ENCODE data around the gene NTNG1.

NTNG1 gene

GRCh38 chr1:107523736-107524135, 382.9 kb downstream of the NTNG1 start:
- no peak for DNase-seq (ENCODE audit: low read depth, low spot score)
- H3K4me1 ChIP-seq (ENCODE audit: control insufficient read depth, insufficient read depth, low read length), result no peaks in the 10 kb centered on the region
- no CpG with 5 or more reads among the region's 4 CpGs for WGBS (ENCODE audit: insufficient coverage, insufficient read length)
- no peaks in the 10 kb centered on the region for H3K9me3 ChIP-seq (ENCODE audit: control insufficient read depth, insufficient read depth, low read length)
- no peaks in the 10 kb centered on the region for H3K27me3 ChIP-seq (ENCODE audit: control insufficient read depth, insufficient read depth, low read length)
- H3K27ac ChIP-seq (ENCODE audit: low read length), result no peak overlapping the region
- no peaks in the 10 kb centered on the region for H3K36me3 ChIP-seq (ENCODE audit: control insufficient read depth, insufficient read depth, low read length)
- no peak overlapping the region for H3K4me3 ChIP-seq (ENCODE audit: low read length)

DNA sequence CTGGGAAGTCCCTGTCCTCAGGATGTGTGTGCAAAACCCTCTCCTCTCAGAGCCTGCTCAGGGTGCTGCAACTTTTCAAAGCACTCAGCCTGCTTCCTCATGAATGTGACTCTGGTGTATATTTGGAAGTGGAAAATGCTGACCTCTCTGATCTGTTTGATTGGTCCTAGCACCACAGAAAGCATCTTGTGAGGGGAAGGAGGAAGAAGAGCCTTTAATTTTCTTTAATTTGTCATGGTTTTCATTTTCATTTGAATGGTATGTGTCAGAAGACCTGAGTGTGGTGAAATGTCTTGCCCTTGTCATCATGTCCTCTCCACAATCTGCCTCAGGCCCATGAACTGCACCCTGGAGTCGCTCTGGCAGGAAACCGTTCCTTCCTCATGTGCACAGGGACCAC, 383.5 kb downstream of the NTNG1 start:
- H3K36me3 ChIP-seq (ENCODE audit: control insufficient read depth, insufficient read depth, low read length), result no peaks in the 10 kb centered on the region
- no peak for DNase-seq (ENCODE audit: low read depth, low spot score)
- H3K4me3 ChIP-seq (ENCODE audit: low read length), result no peak overlapping the region
- no peaks in the 10 kb centered on the region for H3K4me1 ChIP-seq (ENCODE audit: control insufficient read depth, insufficient read depth, low read length)
- no peaks in the 10 kb centered on the region for H3K9me3 ChIP-seq (ENCODE audit: control insufficient read depth, insufficient read depth, low read length)
- H3K27ac ChIP-seq (ENCODE audit: low read length), result no peak overlapping the region
- H3K27me3 ChIP-seq (ENCODE audit: control insufficient read depth, insufficient read depth, low read length), result no peaks in the 10 kb centered on the region
- no CpG with 5 or more reads among the region's 2 CpGs for WGBS (ENCODE audit: insufficient coverage, insufficient read length)

- no CpG with 5 or more reads among the region's 1 CpG for WGBS (ENCODE audit: insufficient coverage, insufficient read length)
- no peaks in the 10 kb centered on the region for H3K27me3 ChIP-seq (ENCODE audit: control insufficient read depth, insufficient read depth, low read length)
- no peak for DNase-seq (ENCODE audit: low read depth, low spot score)
- H3K36me3 ChIP-seq (ENCODE audit: control insufficient read depth, insufficient read depth, low read length), result no peaks in the 10 kb centered on the region
- no peaks in the 10 kb centered on the region for H3K4me1 ChIP-seq (ENCODE audit: control insufficient read depth, insufficient read depth, low read length)
- H3K27ac ChIP-seq (ENCODE audit: low read length), result no peak overlapping the region
- no peaks in the 10 kb centered on the region for H3K9me3 ChIP-seq (ENCODE audit: control insufficient read depth, insufficient read depth, low read length)
- H3K4me3 ChIP-seq (ENCODE audit: low read length), result no peak overlapping the region
Observed at GRCh38 chr1:107525145-107525544, 384.3 kb downstream of the NTNG1 start.

DNA sequence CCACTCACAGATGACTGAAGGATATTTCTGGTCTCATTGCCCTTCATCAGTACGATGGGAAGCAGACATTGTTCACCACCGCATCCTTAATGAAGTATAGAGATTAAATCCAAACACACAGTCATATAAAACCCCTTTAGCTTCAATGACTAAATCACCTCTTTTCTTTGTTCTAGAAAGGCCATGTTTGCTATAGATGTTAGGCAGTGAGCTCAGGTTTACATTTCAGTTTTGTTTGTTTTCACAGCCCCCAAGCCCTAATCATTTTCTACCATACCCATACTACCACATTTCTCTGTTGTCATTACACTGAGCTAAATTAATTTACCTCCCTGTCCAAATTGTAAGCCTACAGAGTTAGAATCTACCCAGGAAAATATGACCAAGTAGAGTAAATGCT, 385.1 kb downstream of the NTNG1 start:
- Histone ChIP-seq H3K4me3 (ENCODE audit: low read length) (no peak overlapping the region), H3K9me3 (ENCODE audit: control insufficient read depth, insufficient read depth, low read length) (no peaks in the 10 kb centered on the region), H3K4me1 (ENCODE audit: control insufficient read depth, insufficient read depth, low read length) (no peaks in the 10 kb centered on the region), H3K27ac (ENCODE audit: low read length) (no peak overlapping the region), H3K27me3 (ENCODE audit: control insufficient read depth, insufficient read depth, low read length) (no peaks in the 10 kb centered on the region), H3K36me3 (ENCODE audit: control insufficient read depth, insufficient read depth, low read length) (no peaks in the 10 kb centered on the region)
- no CpG with 5 or more reads among the region's 2 CpGs for WGBS (ENCODE audit: insufficient coverage, insufficient read length)
- no peak for DNase-seq (ENCODE audit: low read depth, low spot score)

- WGBS (ENCODE audit: insufficient coverage, insufficient read length), result no CpG with 5 or more reads among the region's 2 CpGs
- no peak overlapping the region for H3K4me3 ChIP-seq (ENCODE audit: low read length)
- no peak for DNase-seq (ENCODE audit: low read depth, low spot score)
- no peaks in the 10 kb centered on the region for H3K9me3 ChIP-seq (ENCODE audit: control insufficient read depth, insufficient read depth, low read length)
- H3K27me3 ChIP-seq (ENCODE audit: control insufficient read depth, insufficient read depth, low read length), result no peaks in the 10 kb centered on the region
- no peaks in the 10 kb centered on the region for H3K36me3 ChIP-seq (ENCODE audit: control insufficient read depth, insufficient read depth, low read length)
- no peak overlapping the region for H3K27ac ChIP-seq (ENCODE audit: low read length)
- H3K4me1 ChIP-seq (ENCODE audit: control insufficient read depth, insufficient read depth, low read length), result no peaks in the 10 kb centered on the region
Observed at GRCh38 chr1:107526524-107527198, 385.8 kb downstream of the NTNG1 start.

GRCh38 chr1:107529511-107530149, 388.8 kb downstream of the NTNG1 start:
- Histone ChIP-seq H3K27ac (ENCODE audit: low read length) (no peak overlapping the region), H3K27me3 (ENCODE audit: control insufficient read depth, insufficient read depth, low read length) (no peaks in the 10 kb centered on the region), H3K4me3 (ENCODE audit: low read length) (no peak overlapping the region), H3K9me3 (ENCODE audit: control insufficient read depth, insufficient read depth, low read length) (no peaks in the 10 kb centered on the region), H3K36me3 (ENCODE audit: control insufficient read depth, insufficient read depth, low read length) (no peaks in the 10 kb centered on the region), H3K4me1 (ENCODE audit: control insufficient read depth, insufficient read depth, low read length) (no peaks in the 10 kb centered on the region)
- DNase-seq (ENCODE audit: low read depth, low spot score), result peak; percentile 13
- WGBS (ENCODE audit: insufficient coverage, insufficient read length), result no CpG with 5 or more reads among the region's 6 CpGs

DNA sequence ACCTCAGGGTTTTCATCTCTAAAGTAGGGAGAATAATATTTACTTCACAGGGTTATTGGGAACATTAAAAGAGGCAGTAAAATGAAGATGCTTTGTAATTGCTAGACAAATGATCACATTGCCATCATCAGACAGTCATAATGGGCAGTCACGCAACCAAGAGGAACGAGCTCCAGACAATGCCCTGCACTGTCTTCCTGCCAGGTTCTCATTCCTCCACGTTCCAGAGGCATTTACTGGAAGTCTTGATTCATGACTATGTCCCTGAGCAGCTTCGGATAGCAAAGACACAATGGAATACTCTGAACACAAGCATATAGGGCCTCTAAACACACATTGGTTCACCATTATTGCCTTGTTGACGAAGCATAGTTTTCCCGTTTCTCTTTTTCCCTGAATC, 389.7 kb downstream of the NTNG1 start:
- no CpG with 5 or more reads among the region's 6 CpGs for WGBS (ENCODE audit: insufficient coverage, insufficient read length)
- no peaks in the 10 kb centered on the region for H3K27me3 ChIP-seq (ENCODE audit: control insufficient read depth, insufficient read depth, low read length)
- H3K4me1 ChIP-seq (ENCODE audit: control insufficient read depth, insufficient read depth, low read length), result no peaks in the 10 kb centered on the region
- H3K9me3 ChIP-seq (ENCODE audit: control insufficient read depth, insufficient read depth, low read length), result no peaks in the 10 kb centered on the region
- H3K4me3 ChIP-seq (ENCODE audit: low read length), result no peak overlapping the region
- H3K27ac ChIP-seq (ENCODE audit: low read length), result no peak overlapping the region
- no peak for DNase-seq (ENCODE audit: low read depth, low spot score)
- H3K36me3 ChIP-seq (ENCODE audit: control insufficient read depth, insufficient read depth, low read length), result no peaks in the 10 kb centered on the region

DNA sequence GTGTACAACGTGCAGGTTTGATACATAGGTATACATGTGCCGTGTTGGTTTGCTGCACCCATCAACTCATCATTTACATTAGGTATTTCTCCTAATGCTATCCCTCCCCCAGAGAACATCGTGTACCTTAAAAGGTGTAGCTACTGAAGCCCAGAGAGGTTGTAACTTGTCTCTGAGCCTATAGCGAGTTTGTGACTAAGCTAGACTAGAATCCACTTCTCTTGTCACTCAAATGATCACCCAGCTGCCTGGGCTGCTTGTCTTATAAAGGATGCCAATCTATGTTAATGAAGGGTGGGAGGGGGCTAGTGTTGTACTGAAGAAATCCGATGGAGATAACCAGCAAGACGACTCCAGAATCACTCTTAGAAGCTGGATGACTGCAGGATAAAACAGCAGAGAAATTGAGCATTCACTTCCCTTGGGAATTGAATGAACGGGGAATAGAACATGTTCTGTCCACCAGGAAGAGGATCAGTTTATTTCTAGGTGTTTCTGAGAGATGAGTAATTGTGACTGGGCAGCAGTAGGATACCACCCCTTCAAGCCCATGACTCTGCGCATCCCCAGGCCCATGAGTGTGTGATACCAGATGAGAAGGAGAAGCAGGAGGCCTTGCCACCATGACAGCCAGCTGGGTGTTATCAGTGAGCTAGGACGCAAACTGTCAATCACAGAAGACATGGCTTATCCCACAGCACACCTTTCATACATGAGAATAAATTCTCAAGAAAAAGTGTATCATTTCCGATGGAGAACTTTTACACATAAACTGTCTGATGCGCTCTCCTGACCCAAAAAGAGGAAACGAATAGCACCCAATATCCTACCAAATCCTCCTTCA, 390.4 kb downstream of the NTNG1 start:
- Histone ChIP-seq H3K27ac (ENCODE audit: low read length) (no peak overlapping the region), H3K4me3 (ENCODE audit: low read length) (no peak overlapping the region), H3K4me1 (ENCODE audit: control insufficient read depth, insufficient read depth, low read length) (no peaks in the 10 kb centered on the region), H3K36me3 (ENCODE audit: control insufficient read depth, insufficient read depth, low read length) (no peaks in the 10 kb centered on the region), H3K9me3 (ENCODE audit: control insufficient read depth, insufficient read depth, low read length) (no peaks in the 10 kb centered on the region), H3K27me3 (ENCODE audit: control insufficient read depth, insufficient read depth, low read length) (no peaks in the 10 kb centered on the region)
- no peak for DNase-seq (ENCODE audit: low read depth, low spot score)
- WGBS (ENCODE audit: insufficient coverage, insufficient read length), result no CpG with 5 or more reads among the region's 12 CpGs

GRCh38 chr1:107532318-107532717, 391.5 kb downstream of the NTNG1 start:
- Histone ChIP-seq H3K4me1 (ENCODE audit: control insufficient read depth, insufficient read depth, low read length) (no peaks in the 10 kb centered on the region), H3K36me3 (ENCODE audit: control insufficient read depth, insufficient read depth, low read length) (no peaks in the 10 kb centered on the region), H3K9me3 (ENCODE audit: control insufficient read depth, insufficient read depth, low read length) (no peaks in the 10 kb centered on the region), H3K4me3 (ENCODE audit: low read length) (no peak overlapping the region), H3K27me3 (ENCODE audit: control insufficient read depth, insufficient read depth, low read length) (no peaks in the 10 kb centered on the region), H3K27ac (ENCODE audit: low read length) (no peak overlapping the region)
- no peak for DNase-seq (ENCODE audit: low read depth, low spot score)
- WGBS (ENCODE audit: insufficient coverage, insufficient read length), result no CpG with 5 or more reads among the region's 5 CpGs

All from iPS DF 6.9 (cell line).